ENCODE data around the gene PXMP4.
"Not testable (repeated sequence)": the region's sequence is repeated elsewhere in the genome, so short reads cannot be mapped to it uniquely, and the experiment has no call there.

DNA sequence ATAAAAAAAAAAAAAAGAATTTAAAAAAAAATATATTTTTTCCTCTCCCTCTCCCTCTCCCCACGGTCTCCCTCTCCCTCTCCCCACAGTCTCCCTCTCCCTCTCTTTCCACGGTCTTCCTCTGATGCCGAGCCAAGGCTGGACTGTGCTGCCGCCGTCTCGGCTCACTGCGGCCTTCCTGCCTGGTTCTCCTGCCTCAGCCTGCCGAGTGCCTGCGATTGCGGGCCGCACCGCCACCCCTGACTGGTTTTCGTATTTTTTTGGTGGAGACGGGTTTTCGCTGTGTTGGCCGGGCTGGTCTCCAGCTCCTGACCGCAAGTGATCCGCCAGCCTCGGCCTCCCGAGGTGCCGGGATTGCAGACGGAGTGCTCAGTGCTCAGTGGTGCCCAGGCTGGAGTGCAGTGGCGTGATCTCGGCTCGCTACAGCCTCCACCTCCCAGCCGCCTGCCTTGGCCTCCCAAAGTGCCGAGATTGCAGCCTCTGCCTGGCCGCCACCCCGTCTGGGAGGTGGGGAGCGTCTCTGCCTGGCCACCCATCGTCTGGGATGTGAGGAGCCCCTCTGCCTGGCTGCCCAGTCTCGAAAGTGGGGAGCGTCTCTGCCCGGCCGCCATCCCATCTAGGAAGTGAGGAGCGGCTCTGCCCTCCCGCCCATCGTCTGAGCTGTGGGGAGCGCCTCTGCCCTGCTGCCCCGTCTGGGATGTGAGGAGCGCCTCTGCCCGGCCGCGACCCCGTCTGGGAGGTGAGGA, 19.2 kb downstream of the PXMP4 start:
- TF ChIP-seq, protein P1, sequence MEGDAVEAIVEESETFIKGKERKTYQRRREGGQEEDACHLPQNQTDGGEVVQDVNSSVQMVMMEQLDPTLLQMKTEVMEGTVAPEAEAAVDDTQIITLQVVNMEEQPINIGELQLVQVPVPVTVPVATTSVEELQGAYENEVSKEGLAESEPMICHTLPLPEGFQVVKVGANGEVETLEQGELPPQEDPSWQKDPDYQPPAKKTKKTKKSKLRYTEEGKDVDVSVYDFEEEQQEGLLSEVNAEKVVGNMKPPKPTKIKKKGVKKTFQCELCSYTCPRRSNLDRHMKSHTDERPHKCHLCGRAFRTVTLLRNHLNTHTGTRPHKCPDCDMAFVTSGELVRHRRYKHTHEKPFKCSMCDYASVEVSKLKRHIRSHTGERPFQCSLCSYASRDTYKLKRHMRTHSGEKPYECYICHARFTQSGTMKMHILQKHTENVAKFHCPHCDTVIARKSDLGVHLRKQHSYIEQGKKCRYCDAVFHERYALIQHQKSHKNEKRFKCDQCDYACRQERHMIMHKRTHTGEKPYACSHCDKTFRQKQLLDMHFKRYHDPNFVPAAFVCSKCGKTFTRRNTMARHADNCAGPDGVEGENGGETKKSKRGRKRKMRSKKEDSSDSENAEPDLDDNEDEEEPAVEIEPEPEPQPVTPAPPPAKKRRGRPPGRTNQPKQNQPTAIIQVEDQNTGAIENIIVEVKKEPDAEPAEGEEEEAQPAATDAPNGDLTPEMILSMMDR (IDR thresholded peaks at IDR 0.05): not testable (repeated sequence)
- not testable (repeated sequence) for TF ChIP-seq EZH2 (IDR thresholded peaks at IDR 0.05)

Data from neural progenitor cell (in vitro differentiated cells).